Activated T-helper 1 cell treated with anti-CD3 and anti-CD28 coated beads, Interleukin-12 subunit alpha, Interleukin-12 subunit beta, Interleukin-2, Interleukin-4 antibody, amounts not matched to agents 30 ng/mL and 10 ng/mL and 1 ng/mL, durations not matched to agents 14 hours and 24 hours and 36 hours (primary cell): Measurements from ENCODE around the gene C16orf74. TPM values are rescaled to one million over a fixed set of nuclear protein-coding genes. Genes with fewer than 3 reads are reported as not detected.

Source experiments
- DNase-seq: peaks from one replicate; pipeline ENCODE4 v3.0.0; 2021; ENCODE audit warnings: low spot score
- H3K27ac Mint-ChIP-seq: one replicate; pipeline ENCODE4 v1.8.0; 2021; ENCODE audit warnings: mild to moderate bottlenecking, mixed read lengths
- H3K27me3 Mint-ChIP-seq: one replicate; pipeline ENCODE4 v1.8.0; 2022; ENCODE audit warnings: mild to moderate bottlenecking, moderate library complexity, mixed read lengths; ENCODE audit not compliant: insufficient read depth
- H3K36me3 Mint-ChIP-seq: one replicate; pipeline ENCODE4 v1.8.0; 2021; ENCODE audit warnings: low read depth, mixed read lengths
- H3K4me1 Mint-ChIP-seq: one replicate; pipeline ENCODE4 v1.8.0; 2021; ENCODE audit warnings: low read depth, mixed read lengths
- H3K4me3 Mint-ChIP-seq: one replicate; pipeline ENCODE4 v1.8.0; 2021; ENCODE audit warnings: mild to moderate bottlenecking, moderate library complexity, mixed read lengths
- H3K9me3 Mint-ChIP-seq: one replicate; pipeline ENCODE4 v1.8.0; 2021; ENCODE audit warnings: mixed read lengths
- intact Hi-C: fragments of 100-400 bp; cut with micrococcal nuclease; formaldehyde crosslinking; loops from one replicate; pipeline ENCODE4 v1.15.1; 2024
- total RNA-seq: library from RNA; stranded (reverse); gene quantifications from 2 replicates; pipeline ENCODE4 v1.2.3, GENCODE V29; 2022

C16orf74 gene
- total RNA-seq, 1 donor from 2014 or later, result not detected

DNA sequence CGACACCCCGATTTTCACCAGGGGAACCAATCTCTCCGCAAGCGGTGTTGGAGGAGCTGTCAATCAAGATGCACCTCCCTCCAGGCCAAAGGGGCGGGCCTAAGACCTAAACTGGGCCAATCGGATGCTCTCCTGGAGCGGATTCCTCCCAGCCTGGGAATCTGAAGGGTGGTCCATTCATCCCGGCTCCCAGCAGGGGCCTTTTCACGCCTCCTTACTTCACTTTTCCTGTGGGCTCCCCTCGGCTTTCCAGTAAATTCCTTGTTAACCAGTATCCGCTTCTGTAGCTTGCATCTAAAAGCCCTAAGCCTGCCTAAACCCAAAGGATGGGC, 17.1 kb downstream of the C16orf74 start:
- H3K27me3 Mint-ChIP-seq, result peaks cover 3% of the 10 kb centered on the region
- H3K36me3 Mint-ChIP-seq, result no peaks in the 10 kb centered on the region
- H3K9me3 Mint-ChIP-seq, result no peaks in the 10 kb centered on the region
- H3K4me3 Mint-ChIP-seq, result no peak overlapping the region
- intact Hi-C loops, result no loop called here
- H3K27ac Mint-ChIP-seq, result no peak overlapping the region
- H3K4me1 Mint-ChIP-seq, result peaks cover 8% of the 10 kb centered on the region
- DNase-seq, result no peak

GRCh38 chr16:85733155-85733838, 17.6 kb downstream of the C16orf74 start:
- H3K36me3 Mint-ChIP-seq, result no peaks in the 10 kb centered on the region
- H3K9me3 Mint-ChIP-seq, result no peaks in the 10 kb centered on the region
- DNase-seq, result no peak
- no peak overlapping the region for H3K27ac Mint-ChIP-seq
- intact Hi-C loops, result no loop called here
- no peak overlapping the region for H3K4me3 Mint-ChIP-seq
- peaks cover 3% of the 10 kb centered on the region for H3K27me3 Mint-ChIP-seq
- peaks cover 8% of the 10 kb centered on the region for H3K4me1 Mint-ChIP-seq

- Mint-ChIP-seq H3K27me3 (peaks cover 3% of the 10 kb centered on the region), H3K4me1 (peaks cover 8% of the 10 kb centered on the region), H3K9me3 (no peaks in the 10 kb centered on the region), H3K36me3 (no peaks in the 10 kb centered on the region), H3K4me3 (no peak overlapping the region), H3K27ac (no peak overlapping the region)
- no peak for DNase-seq
- intact Hi-C loops, result no loop called here
Observed at GRCh38 chr16:85731179-85731578, 19.7 kb downstream of the C16orf74 start.

GRCh38 chr16:85730186-85730465, 20.8 kb downstream of the C16orf74 start:
- H3K4me3 Mint-ChIP-seq, result no peak overlapping the region
- DNase-seq, result no peak
- no peak overlapping the region for H3K27ac Mint-ChIP-seq
- H3K9me3 Mint-ChIP-seq, result no peaks in the 10 kb centered on the region
- intact Hi-C loops, result no loop called here
- peaks cover under 1% of the 10 kb centered on the region for H3K4me1 Mint-ChIP-seq
- H3K27me3 Mint-ChIP-seq, result no peaks in the 10 kb centered on the region
- H3K36me3 Mint-ChIP-seq, result no peaks in the 10 kb centered on the region

DNA sequence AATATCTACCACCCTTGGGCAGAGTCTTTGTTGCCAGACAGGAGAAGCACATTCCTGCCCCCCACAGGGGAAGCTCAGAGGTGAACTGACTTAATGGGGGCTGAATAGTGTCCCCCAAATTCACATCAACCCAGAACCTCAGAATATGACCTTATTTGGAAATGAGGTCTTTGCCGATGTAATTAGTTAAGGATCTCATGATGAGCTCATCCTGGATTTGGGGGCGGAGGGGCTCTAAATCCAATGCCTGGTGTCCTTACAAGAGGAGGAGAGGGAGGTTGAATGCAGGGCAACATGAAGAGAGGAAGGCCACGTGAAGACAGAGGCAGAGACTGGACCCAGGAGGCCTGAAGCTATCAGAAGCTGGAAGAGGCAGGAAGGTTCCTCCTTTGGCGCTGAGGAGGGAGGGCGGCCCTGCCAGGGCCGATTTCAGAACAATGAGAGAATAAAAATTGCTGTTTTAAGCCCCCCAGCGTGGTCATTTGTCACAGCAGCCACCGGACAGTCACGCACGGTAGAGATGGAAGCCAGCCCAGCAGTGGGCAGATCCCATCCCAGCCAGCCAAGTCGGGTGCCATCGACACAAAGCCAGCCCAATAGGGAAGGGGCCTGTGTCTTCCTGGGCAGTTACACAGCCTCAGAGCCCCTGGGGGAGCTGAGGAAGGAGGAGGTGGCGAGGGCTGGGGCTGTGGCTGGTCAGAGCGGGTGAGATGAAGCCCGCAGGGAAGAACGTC, 21.3 kb downstream of the C16orf74 start:
- DNase-seq, result no peak
- Mint-ChIP-seq H3K27ac (no peak overlapping the region), H3K27me3 (no peaks in the 10 kb centered on the region), H3K4me3 (no peak overlapping the region), H3K4me1 (no peaks in the 10 kb centered on the region), H3K9me3 (no peaks in the 10 kb centered on the region), H3K36me3 (no peaks in the 10 kb centered on the region)
- intact Hi-C loops, result no loop called here

DNA sequence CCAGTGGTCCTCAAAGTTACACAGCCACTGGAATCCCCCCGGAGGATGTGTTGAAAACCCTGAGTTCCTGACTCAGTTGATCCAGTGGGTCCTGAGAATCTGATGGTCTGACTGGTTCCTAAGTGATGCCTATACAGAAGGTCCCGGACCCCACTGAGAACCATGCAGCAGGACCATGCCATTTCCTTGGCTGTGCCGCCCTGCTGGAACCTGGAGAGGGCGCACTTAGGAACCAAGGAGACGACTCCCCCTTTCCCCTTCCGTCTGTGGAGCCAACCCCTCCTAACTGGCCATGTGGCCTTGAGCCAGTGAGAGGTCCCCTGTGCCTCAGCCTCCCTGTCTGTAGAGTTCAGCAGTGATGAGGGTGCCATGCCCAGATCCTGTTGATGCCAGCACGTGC, 22.0 kb downstream of the C16orf74 start:
- Mint-ChIP-seq H3K4me3 (no peak overlapping the region), H3K27me3 (no peaks in the 10 kb centered on the region), H3K27ac (no peak overlapping the region), H3K9me3 (no peaks in the 10 kb centered on the region), H3K36me3 (no peaks in the 10 kb centered on the region), H3K4me1 (no peaks in the 10 kb centered on the region)
- intact Hi-C loops, result no loop called here
- no peak for DNase-seq

GRCh38 chr16:85724936-85725335, 26.0 kb downstream of the C16orf74 start:
- Mint-ChIP-seq H3K4me3 (no peak overlapping the region), H3K36me3 (no peaks in the 10 kb centered on the region), H3K9me3 (no peaks in the 10 kb centered on the region), H3K4me1 (no peaks in the 10 kb centered on the region), H3K27ac (no peak overlapping the region), H3K27me3 (no peaks in the 10 kb centered on the region)
- DNase-seq, result no peak
- intact Hi-C loops, result no loop called here

GRCh38 chr16:85724126-85724879, 26.6 kb downstream of the C16orf74 start:
- Mint-ChIP-seq H3K4me1 (no peaks in the 10 kb centered on the region), H3K4me3 (no peak overlapping the region), H3K36me3 (no peaks in the 10 kb centered on the region), H3K9me3 (no peaks in the 10 kb centered on the region), H3K27me3 (no peaks in the 10 kb centered on the region), H3K27ac (no peak overlapping the region)
- no peak for DNase-seq
- intact Hi-C loops, result no loop called here

- H3K36me3 Mint-ChIP-seq, result no peaks in the 10 kb centered on the region
- H3K27ac Mint-ChIP-seq, result no peak overlapping the region
Observed at GRCh38 chr16:85722128-85722893, 28.6 kb downstream of the C16orf74 start.

DNA sequence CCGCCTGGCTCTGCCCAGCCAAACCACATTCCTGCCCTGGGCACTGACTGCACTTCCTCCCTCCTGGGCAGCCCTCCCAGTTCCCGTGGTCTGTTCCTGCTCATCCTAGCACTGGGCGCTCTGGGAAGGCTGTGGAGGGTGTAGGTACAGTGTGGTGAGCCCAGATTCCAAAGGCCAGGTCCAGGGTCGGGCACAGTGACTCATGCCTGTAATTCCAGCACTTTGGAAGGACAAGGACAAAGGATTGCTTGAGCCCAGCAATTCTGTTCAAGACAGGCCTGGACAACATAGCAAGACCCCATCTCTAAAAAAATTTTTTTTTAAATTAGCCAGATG, 30.6 kb downstream of the C16orf74 start:
- Mint-ChIP-seq H3K27ac (no peak overlapping the region), H3K36me3 (no peaks in the 10 kb centered on the region), H3K4me3 (no peak overlapping the region), H3K4me1 (no peaks in the 10 kb centered on the region), H3K9me3 (no peaks in the 10 kb centered on the region), H3K27me3 (peaks cover 13% of the 10 kb centered on the region)
- intact Hi-C loops, result no loop called here
- DNase-seq, result no peak

More at GRCh38 chr16:85722128-85722893, 28.6 kb downstream of the C16orf74 start:
- no peaks in the 10 kb centered on the region for H3K9me3 Mint-ChIP-seq
- intact Hi-C loops, result no loop called here
- DNase-seq, result no peak
- no peak overlapping the region for H3K4me3 Mint-ChIP-seq
- no peaks in the 10 kb centered on the region for H3K27me3 Mint-ChIP-seq
- no peaks in the 10 kb centered on the region for H3K4me1 Mint-ChIP-seq

DNA sequence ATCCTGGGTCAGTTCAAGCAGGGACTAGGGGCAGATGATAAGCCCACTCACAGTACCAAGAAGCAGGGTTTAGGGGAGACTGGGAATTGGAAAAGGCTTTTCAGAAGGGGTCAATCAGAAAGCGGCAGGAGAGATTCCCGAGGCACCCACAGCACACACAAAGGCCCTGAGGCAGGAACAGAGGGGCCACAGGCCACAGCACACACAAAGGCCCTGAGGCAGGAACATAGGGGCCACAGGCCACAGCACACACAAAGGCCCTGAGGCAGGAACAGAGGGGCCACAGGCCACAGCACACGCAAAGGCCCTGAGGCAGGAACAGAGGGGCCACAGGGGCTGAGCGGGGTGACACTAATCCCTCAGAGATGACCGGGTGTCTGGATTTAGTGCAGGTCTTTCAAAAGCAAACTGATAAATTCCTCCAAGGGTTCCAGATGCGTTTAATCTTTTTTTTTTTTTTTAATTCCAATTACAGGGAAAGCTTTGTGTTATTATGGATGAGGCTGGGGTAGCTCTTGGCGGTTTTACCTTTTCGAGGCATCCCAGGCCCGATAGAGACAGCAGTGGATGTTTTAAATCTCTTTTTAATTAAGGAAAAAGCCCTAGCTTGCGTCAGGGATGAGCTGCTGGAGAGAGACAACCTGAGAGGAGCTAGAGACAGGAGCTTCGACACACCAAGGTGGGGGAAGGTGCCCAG, 31.1 kb downstream of the C16orf74 start:
- peaks cover 15% of the 10 kb centered on the region for H3K27me3 Mint-ChIP-seq
- no peak for DNase-seq
- H3K9me3 Mint-ChIP-seq, result no peaks in the 10 kb centered on the region
- H3K4me3 Mint-ChIP-seq, result no peak overlapping the region
- no peaks in the 10 kb centered on the region for H3K36me3 Mint-ChIP-seq
- H3K27ac Mint-ChIP-seq, result no peak overlapping the region
- H3K4me1 Mint-ChIP-seq, result no peaks in the 10 kb centered on the region
- intact Hi-C loops, result loop anchor here (2.0 to 10.0 kb wide), 2 partner anchors 349 to 415 kb away; no protein-coding TSS in a partner anchor

DNA sequence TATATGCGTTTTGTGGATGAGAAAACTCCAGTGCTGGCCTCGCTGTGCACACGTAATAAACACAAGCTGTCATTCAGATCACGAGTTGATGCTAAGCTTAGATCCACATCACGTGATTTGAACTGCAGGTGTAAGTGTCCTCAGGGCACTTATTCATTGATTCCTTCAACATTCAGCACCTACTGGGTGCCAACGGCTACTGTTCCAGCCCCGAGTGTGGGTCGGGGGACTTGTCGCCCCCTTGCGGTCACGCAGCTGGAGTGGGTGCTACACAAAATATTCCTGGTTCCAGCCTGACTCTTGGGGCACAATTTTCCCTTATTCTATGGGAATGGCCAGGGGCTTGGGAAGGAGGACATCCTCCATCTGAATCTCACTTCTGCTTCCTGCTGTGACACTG, 32.2 kb downstream of the C16orf74 start:
- no peak overlapping the region for H3K4me3 Mint-ChIP-seq
- H3K4me1 Mint-ChIP-seq, result no peaks in the 10 kb centered on the region
- DNase-seq, result no peak
- intact Hi-C loops, result loop anchor here (1.0 to 10.0 kb wide), 4 partner anchors 59 to 414 kb away; no protein-coding TSS in a partner anchor
- no peaks in the 10 kb centered on the region for H3K9me3 Mint-ChIP-seq
- H3K27me3 Mint-ChIP-seq, result peaks cover 15% of the 10 kb centered on the region
- H3K36me3 Mint-ChIP-seq, result no peaks in the 10 kb centered on the region
- no peak overlapping the region for H3K27ac Mint-ChIP-seq
